Urothelium cell line (cell line): Measurements from ENCODE around the gene ACTRT2.

Experiments used
- DNase-seq: peaks from one replicate; pipeline ENCODE4 v3.0.0; 2011; ENCODE audit warnings: low spot score, mixed read lengths
- FAIRE-seq: peaks from 2 replicates; lab custom pipeline; 2011; peaks lifted over from hg19 to GRCh38; lab: Jason Lieb, UNC

The ACTRT2 gene

GRCh38 chr1:3050603-3051002 is 29.3 kb downstream of the ACTRT2 start:
- DNase-seq (no peak), FAIRE-seq (no peak)

DNA sequence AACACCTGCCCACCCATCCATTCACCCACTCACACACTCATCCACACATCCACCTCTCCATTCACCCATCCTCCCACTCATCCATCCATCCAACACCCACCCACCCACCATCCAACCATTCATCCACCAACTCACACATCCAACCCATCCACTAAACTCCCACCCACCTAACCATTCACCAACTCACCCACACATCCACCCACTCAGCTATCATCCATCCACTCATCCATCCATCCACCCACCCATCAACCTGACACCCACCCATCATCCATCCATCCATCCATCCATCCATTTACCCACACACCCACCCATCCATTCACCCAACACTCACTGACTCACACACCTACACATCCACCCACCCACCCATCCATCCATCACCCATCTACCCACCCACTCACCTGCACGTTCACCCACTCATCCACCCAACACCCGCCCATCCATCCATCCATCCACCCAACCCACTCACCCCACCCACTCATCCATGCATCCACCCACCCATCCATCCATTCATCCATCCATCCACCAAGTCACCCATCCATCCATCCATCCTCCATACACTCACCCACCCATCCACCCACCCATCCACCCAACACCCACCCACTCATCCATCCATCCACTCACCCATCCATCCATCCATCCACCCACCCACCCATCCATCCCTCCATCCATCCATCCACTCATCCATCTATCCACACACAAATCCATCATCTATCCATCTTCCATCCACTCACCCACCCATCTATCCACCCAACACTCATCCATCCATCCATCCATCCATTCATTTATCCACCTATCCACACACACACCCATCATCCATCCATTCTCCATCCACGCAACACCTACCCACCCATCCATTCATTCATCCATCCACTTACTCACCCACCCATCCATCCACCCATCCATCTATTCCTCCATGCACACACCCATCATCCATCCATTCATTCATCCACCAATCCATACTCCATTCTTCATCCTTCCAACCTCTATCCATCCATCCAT is 30.3 kb downstream of the ACTRT2 start:
- DNase-seq: no peak
- FAIRE-seq: no peak

- FAIRE-seq (no peak), DNase-seq (no peak)
These were observed 31.2 kb downstream of the ACTRT2 start for GRCh38 chr1:3052501-3052900.

DNA sequence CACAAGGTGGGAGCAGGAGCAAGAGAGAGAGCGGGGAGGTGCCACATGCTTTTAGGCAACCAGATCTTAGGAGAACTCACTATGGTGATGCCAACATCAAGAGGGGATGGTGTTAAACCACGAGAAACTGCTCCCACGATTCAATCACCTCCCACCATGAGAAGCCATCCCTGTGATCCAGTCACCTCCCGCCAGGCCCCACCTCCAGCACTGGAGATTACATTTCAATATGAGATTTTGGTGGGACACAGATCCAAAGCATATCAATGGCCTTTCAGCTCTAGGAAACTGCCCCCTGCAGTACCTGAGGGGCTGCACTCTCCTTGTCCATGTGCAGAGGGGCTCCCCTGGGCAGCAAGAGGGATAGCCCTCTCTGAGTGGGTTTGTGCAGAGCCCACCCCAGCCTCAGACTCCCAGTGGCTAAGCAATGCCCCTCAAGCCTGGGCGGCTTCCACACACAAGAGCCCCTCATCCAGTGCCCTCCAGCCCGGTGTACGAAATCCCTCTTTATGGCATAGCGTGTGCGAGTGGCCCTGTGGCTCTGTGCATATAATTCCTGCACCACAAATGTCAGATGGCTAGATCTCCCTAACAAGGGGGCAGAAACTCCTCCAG is 32.2 kb downstream of the ACTRT2 start:
- FAIRE-seq: no peak
- no peak for DNase-seq

GRCh38 chr1:3053986-3054385 is 32.7 kb downstream of the ACTRT2 start:
- no peak for FAIRE-seq
- no peak for DNase-seq

DNA sequence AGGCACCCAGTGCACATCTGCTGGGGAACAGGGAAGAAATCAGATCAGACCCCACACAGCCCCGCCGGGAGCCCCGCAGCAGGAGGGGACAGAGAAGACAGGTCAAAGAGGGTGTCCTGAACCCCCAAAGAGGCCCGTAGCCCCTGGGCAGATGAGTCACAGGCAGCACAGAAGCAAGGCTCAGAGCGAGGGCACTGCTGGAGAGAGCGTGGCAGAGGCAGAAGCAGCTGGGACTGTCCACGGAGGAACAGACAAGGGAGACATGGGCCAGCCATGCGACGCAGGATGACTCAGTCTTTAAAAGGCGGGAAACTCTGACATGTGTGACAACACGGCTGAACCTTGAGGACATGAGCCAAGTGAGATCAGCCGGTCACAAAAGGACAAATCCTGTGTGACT is 33.2 kb downstream of the ACTRT2 start:
- no peak for FAIRE-seq
- no peak for DNase-seq

DNA sequence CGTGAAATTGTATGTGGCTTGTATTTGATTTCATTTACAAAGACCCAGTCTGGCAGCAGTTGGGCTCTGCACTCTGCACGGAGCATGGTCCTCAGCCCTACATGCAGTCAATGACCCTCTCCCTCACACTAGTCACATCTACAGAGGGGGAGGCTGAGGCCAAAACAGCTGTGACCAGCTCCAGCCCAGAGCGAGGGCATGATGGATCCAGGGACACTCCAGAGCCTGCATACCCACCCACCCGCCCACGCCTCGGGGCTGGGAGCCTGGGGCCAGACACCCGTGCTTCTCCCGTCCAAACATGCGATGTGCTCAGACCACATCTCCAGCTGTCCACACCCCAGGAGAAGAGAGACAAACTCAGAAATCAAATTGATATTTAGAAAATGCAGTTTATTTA is 33.8 kb downstream of the ACTRT2 start:
- DNase-seq (no peak), FAIRE-seq (no peak)

GRCh38 chr1:3056641-3057040 is 35.4 kb downstream of the ACTRT2 start:
- DNase-seq: no peak
- FAIRE-seq: no peak

GRCh38 chr1:3058263-3059030 is 37.2 kb downstream of the ACTRT2 start:
- FAIRE-seq: no peak
- DNase-seq: no peak

DNA sequence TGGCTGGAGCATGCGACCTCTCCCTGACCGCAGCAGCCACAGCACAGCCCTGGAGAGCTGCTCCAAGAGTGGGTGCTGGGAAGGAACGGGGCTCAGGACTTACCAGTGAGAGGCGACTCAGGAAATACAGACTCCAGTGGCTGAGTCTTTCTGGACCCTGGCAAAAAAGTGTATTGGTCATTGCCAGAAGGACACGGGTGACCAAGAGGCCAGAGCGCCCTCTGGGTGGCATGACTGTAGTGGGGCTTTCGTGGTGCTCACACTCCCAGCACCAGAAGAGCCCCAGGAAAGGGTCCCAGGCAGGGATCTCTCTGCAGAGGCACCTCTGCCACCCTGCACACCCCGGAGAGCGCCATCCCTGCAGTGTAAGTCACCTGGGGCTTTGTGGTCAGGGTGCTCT is 38.9 kb downstream of the ACTRT2 start:
- no peak for DNase-seq
- no peak for FAIRE-seq

DNA sequence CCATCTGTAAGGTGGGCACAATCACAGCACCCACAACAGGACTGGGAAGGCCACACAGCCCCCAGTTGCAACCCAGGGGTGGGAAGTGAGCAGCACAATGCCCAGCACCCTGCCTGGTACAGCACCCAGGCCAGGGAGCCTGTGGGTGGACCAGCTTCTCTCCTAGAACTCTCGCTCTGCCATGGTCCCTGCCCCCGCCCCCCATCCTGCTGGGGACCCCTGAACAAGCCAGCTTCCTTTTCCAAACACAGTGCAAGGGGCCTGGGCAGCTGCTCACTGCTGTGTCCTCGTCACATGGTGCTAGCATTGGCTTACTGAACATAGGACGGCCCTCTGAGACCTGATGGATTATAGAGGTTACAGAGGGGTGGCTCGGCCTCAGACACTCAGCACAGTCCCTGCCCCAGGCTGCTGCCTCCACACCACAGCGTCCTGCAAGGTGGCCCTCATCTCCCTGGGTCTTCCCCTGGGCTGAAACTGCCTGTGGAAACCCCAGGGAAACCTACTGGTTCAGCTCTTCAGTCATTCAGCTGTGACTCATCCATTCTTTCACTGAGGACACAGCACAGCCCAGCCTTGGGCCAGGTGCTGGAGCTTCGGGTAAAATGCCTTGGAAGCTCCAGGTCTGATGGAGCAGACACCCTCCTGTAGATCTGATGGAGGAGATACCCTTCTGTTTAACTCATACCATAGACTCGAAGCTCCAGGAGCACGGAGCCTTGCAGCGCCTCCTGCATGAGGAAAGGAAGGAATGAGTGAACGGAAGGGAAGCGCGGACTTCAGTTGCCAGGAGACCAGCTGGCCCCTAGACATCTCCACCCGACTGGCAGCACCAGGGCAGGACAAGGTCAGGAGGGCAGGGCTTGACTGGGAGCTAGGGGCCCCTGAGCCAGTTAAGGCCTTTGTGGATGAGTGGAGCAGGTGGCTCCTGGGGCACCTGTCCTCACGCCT is 39.6 kb downstream of the ACTRT2 start:
- DNase-seq (peak; percentile 27), FAIRE-seq (no peak)

GRCh38 chr1:3061566-3061965 is 40.3 kb downstream of the ACTRT2 start:
- DNase-seq (no peak), FAIRE-seq (no peak)

GRCh38 chr1:3061981-3062615 is 40.8 kb downstream of the ACTRT2 start:
- DNase-seq (no peak), FAIRE-seq (no peak)

DNA sequence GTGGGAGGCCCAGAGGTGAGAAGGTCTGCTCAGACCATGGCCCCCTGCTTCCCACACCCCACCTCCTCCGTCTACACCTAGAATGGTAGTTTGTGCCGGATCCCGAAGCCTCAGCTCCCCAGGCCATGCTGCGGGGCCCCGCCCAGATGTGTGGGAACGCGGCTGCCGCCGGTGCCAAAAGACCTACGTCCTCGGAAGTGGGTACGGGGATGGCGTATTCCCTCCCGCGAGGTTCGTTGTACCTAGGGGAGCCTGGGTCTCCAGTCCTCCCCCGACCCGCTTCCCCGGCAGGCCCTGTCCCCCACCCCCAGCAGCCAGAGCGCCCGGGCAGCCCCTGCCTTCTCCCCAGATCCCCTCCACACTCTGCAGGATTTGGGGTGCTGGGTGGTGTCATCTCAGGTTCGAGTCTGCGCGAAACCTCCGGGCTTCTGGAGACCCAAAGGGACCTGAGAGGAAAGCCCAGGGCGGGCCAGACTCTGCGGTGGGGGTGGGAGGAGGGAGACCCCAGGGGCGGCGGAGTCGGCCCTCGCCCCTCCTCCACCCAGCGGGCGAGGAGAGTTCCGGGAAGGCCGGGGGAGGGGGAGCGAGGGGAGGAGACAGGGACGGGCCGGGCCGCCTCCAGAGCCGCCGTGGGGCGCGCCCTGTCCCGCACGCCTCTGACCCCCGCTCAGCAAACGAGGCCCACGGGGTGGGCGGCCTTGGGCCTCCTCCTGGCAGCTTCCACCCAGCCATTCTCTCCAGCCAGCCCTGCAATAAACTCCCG is 41.5 kb downstream of the ACTRT2 start:
- DNase-seq: no peak
- no peak for FAIRE-seq

- DNase-seq (no peak), FAIRE-seq (no peak)
These were observed 42.4 kb downstream of the ACTRT2 start for GRCh38 chr1:3063379-3064295.

- DNase-seq (no peak), FAIRE-seq (no peak)
These were observed 43.1 kb downstream of the ACTRT2 start for GRCh38 chr1:3064296-3064850.

GRCh38 chr1:3064901-3065300 is 43.6 kb downstream of the ACTRT2 start:
- FAIRE-seq (no peak), DNase-seq (no peak)

DNA sequence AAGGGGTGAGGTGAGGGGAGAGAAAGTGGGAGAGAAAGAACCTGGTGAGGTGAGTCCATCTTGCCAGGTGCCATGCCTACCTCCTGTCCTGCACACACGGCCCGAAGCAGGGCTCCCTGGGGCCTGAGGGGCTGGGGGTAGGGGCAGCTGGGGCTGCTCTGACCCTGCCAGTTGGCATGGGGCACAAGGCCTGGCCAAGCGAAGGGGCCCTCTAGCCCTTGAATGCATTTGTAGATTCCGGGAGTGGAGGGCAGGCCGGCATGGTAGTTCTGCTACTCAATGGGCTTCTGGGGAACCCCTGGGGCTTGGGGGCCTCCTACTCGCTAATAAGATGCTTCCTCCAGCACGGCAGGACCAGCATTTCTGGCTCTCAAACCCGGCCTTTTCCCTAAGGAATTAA is 44.1 kb downstream of the ACTRT2 start:
- DNase-seq (no peak), FAIRE-seq (no peak)
